Stimulated activated CD8-positive, alpha-beta memory T cell treated with anti-CD3 and anti-CD28 coated beads, Interleukin-7, amount 100 ng/mL, for 4 hours (primary cell): ENCODE measurements around the gene LINC00305.

Experiments
- DNase-seq, 2 donors: peaks; one replicate each; pipeline ENCODE4 v3.0.0-alpha.2; 2020; ENCODE audit warnings: low read depth in 2 of 2

Gene LINC00305

GRCh38 chr18:64031411-64031810, 117.5 kb downstream of the LINC00305 start:
- DNase-seq, result no peak
